Stimulated activated CD4-positive, alpha-beta T cell treated with anti-CD3 and anti-CD28 coated beads, Interleukin-12 subunit alpha, Interleukin-12 subunit beta, amount 100 ng/mL, for 24 hours (primary cell): ENCODE results near the gene MARS2.
"Not testable (repeated sequence)": the region's sequence is repeated elsewhere in the genome, so short reads cannot be mapped to it uniquely, and the experiment has no call there.

ENCODE experiments used
- DNase-seq, 2 experiments: peaks; one replicate each; pipeline ENCODE4 v3.0.0-alpha.2; 2020; ENCODE audit warnings: low read depth in 2 of 2

The MARS2 gene

DNA sequence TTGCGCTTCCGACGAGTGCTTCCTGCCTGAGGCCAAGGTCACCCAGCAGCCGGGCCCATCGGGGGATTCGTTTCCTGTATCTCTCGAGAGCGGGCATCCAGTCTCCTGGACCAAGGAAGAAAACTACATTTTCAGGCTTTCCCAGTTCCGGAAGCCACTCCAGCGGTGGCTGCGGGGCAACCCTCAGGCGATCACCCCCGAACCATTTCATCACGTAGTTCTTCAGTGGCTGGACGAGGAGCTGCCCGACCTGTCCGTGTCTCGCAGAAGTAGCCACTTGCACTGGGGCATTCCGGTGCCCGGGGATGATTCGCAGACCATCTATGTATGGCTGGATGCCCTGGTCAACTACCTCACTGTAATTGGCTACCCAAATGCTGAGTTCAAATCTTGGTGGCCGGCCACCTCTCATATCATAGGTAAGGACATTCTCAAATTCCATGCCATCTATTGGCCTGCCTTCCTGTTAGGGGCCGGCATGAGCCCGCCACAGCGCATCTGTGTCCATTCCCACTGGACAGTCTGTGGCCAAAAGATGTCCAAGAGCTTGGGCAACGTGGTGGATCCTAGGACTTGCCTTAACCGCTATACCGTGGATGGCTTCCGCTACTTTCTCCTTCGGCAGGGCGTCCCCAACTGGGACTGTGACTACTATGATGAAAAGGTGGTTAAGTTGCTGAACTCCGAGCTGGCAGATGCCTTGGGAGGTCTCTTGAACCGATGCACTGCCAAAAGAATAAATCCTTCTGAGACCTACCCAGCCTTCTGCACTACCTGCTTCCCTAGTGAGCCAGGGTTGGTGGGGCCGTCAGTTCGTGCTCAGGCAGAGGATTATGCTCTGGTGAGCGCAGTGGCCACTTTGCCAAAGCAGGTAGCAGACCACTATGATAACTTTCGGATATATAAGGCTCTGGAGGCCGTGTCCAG, 1.0 kb downstream of the MARS2 start:
- no peak for DNase-seq

DNA sequence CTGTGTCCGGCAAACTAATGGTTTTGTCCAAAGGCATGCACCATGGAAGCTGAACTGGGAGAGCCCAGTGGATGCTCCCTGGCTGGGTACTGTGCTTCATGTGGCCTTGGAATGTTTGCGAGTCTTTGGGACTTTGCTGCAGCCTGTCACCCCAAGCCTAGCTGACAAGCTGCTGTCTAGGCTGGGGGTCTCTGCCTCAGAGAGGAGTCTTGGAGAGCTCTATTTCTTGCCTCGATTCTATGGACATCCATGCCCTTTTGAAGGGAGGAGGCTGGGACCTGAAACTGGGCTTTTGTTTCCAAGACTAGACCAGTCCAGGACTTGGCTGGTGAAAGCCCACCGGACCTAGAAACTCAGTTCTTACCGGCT, 1.7 kb downstream of the MARS2 start:
- no peak for DNase-seq

DNA sequence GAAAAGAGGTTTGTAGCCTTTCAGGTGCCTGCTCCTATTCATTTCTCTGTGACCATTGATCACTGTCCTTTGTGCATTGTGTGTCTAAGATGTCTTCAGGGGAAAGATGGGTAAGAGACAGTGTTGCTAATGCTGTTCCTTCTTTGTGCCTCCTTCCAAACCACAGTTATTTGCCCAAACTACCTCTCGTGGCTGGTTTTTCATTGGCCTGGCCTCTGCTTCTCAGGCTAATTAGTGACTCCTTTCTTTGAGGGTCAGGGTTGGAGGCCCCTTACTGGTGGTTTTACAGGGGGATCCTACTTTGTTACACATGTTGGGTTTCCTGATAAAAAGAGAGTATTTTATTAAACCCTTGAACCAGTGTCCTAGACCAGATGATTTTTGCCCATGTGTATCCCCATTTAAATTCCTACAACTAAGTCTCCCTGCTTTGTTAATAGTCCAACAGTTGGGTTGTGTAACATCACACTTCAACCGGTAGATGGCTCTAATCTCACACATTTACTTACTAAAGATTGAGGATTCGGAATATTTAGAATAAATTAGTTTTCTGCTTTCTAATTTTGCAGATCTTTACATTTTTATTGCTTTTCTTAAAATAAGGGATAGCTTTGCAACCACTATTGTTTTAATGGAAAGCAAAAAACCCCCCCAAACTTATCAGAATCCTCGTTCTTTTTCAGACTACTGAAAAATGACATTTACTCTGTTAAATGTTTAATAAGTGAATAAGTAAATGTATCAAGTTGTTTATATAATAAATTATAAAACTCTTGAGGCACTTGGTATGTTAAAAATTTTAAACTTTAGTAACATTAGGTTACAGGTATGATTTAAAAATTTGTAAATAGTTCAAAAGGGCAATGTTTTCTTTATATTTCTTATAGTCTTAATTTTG, 2.4 kb downstream of the MARS2 start:
- no peak for DNase-seq

DNA sequence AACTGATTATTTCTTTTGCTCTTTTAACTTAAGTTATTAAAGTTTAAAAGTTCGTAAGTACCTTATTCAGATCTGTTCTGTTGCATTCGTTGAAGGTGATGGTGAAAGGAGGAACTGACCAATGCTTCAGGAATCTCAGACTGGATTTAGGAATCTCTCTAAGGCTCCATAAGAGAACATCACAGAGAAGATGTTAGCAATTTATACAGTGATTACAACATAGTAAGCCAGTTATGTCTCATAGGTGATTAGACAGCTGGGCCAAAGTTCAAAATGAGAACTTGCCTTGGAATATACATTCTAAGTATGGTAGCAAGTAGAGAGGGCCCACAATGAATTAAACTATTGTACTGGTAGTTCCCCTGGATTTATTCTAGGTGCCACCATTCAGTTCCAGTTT, 3.2 kb downstream of the MARS2 start:
- DNase-seq: no peak

DNA sequence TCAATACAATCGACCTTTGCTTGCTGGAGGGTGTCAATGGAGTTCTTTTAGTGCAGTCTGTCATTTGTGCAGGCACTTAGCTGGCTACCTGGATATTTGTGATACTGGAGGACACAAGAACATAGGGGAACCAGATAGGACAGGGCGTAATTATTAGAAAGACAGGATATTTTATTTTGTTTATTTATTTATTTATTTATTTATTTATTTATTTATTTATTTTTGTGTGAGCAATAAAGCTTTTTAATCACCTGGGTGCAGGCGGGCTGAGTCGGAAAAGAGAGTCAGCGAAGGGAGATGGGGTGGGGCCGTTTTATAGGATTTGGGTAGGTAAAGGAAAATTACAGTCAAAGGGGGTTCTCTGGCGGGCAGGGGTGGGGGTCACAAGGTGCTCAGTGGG, 4.0 kb downstream of the MARS2 start:
- not testable (repeated sequence) for DNase-seq

DNA sequence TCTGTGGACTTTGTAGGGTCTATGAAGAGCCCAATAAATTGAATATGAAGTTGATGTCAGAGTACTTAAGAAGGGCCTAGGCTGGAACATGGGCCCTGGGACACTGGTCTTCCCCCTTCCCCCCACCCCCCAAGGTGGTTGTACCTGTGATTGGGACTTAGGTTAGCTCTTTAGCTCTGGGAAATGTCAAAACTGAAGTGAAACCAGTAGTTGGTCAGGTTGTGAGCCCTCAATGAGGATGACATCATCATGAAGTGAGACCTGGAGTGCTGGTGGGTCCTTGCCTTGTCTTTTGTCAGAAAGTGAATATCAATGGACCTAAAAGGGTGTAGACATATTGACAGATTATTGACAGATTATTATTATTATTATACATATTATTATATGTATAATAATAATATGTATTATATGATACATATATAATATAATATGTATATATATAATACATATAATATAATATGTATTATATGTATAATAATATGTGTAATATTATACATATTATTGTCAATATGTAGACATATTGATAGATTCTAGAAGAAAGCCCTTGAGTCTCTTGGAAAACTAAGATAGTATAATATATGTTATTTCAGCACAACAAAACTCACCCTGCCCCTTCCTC, 5.4 kb downstream of the MARS2 start:
- no peak for DNase-seq

DNA sequence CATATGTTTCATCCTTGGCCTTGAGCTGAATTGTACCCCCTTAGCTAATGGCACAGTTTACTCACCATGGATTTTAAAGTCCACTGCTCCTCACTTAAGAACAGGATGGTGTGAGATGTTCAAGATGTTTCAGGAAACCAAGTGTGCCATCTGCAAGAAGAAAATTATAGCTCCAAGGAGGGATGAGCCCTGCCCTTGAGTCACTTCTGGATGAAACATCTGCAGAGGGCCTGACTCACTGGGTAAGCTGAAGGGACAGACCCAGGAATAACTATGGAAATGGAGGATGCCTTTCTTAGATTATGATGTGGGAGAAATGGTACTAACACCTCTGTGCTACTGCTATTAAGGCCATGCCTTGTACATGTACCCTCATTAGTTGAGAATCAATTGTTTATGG, 6.4 kb downstream of the MARS2 start:
- no peak for DNase-seq

DNA sequence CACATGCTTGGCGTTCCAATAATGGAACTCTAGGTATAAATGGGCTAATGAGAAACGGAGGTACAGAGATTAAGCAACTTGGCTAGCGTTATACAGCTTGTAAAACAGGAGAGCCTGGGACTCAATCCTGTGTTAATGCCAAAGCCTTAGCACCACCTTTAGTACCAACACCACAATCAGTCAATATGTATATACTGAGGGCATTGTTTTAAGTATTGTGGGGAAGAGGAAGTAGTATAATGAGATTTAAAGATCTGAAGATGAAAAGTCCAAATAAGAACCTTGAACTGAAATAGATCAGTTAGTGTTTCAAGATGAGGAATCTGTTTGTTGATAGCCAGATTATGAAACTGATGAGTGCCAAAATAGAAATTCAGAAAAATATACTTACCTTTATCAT, 8.1 kb downstream of the MARS2 start:
- DNase-seq: no peak

DNA sequence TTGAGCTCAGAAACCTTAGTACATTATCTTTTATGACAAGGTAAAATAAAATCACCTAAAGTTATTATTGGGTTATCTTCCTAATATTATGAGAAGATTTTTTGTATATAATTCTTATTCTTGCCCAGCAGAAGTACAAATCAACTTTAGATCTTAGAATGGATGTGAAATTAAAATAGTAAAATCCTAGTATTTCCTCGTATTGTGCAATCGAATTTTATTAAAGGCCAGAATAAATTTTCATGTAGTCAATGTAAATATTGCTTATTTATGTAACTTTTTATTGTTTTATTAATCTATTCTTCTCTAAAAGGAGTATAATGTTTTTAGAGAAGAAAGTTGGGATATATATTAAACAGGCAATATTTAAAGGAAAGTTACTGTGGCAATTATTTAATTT, 12.7 kb downstream of the MARS2 start:
- DNase-seq: no peak

DNA sequence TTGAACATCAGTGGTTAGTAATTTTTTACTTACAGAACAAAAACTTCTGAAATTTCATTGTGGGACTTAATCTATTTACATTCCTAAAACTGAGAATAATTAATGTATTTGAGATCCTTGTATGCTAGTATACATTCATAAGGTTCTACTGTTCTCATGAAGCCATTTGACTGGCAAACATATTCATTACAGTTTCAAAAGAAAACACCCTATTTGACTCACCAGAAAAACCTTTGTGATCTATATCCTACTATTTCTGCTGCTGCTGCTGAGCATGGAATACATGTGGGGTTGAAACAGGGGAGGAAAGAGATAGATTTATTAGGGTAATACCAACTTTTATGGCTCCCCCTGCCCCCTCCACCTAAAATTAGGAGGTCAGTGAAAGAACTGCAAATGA, 21.8 kb downstream of the MARS2 start:
- no peak for DNase-seq

DNA sequence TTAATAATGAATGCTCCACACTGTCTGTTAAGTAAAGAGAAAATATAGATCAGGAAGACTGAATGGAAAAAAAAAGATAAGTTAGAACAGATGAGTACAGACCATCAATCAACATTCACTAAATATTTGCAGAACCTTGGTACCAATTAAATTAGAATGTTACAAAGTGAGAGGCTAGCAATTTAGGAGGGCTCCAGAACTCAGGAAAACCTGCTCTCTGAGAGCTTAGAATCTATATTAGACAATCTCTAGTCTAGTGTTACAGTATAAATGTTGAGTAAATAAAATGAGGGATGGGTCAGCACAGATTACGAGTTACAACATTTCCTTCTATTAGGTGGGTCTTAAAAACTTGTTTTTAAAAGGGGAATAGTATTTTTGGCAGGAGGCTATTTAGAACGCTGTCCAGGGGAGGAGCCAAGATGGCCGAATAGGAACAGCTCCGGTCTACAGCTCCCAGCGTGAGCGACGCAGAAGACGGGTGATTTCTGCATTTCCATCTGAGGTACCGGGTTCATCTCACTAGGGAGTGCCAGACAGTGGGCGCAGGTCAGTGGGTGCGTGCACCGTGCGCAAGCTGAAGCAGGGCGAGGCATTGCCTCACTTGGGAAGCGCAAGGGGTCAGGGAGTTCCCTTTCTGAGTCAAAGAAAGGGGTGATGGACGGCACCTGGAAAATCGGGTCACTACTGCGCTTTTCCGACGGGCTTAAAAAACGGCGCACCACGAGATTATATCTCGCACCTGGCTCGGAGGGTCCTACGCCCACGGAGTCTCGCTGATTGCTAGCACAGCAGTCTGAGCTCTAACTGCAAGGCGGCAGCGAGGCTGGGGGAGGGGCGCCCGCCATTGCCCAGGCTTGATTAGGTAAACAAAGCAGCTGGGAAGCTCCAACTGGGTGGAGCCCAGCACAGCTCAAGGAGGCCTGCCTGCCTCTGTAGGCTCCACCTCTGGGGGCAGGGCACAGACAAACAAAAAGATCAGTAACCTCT, 23.7 kb downstream of the MARS2 start:
- not testable (repeated sequence) for DNase-seq

DNA sequence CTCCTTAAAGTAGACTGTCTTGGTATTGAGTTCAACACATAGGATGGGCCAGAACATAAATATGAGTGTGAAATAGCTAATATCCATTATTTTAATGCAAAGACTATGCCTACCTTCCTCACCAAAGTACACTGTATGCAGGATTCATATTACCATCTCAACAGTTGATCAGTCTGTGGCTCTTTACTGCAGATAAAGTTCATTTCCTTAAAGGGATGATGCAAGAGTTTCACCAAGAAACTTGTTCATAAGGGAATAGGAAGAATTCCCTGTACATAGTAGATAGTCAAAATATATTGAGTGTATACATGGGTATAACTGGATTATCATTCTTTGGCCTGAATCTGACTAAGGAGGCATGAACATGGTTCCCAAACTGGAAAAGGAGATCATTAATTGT, 35.0 kb downstream of the MARS2 start:
- no peak for DNase-seq
